ENCODE results near the gene GLG1.

The GLG1 gene

DNA sequence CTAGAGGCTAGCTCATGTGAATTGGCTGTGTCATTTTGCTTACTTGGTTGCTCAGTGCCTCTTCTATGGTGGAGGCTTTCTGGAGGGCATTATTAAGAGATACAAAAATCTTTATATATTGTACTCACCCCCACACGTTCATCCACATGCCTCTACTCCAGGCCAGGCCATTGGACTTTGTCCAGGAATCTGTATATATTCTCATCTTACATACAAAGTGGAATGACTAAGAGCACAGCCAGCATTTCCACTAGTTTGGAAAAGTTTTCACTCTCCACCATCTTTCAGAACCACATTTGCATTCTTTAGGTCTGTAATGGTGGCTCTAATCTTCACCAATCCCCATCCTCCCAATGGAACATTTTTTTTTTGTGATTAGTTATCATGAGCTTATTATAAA lies 4.8 kb upstream of the GLG1 start:
- ChIA-PET POLR2A (ENCODE audit: low non-redundant PET) (no interaction called here), CTCF (no interaction called here)
- DNase-seq (ENCODE audit: low spot score): no peak
- no peak overlapping the region for H3K27ac ChIP-seq
- TF ChIP-seq, protein P1, sequence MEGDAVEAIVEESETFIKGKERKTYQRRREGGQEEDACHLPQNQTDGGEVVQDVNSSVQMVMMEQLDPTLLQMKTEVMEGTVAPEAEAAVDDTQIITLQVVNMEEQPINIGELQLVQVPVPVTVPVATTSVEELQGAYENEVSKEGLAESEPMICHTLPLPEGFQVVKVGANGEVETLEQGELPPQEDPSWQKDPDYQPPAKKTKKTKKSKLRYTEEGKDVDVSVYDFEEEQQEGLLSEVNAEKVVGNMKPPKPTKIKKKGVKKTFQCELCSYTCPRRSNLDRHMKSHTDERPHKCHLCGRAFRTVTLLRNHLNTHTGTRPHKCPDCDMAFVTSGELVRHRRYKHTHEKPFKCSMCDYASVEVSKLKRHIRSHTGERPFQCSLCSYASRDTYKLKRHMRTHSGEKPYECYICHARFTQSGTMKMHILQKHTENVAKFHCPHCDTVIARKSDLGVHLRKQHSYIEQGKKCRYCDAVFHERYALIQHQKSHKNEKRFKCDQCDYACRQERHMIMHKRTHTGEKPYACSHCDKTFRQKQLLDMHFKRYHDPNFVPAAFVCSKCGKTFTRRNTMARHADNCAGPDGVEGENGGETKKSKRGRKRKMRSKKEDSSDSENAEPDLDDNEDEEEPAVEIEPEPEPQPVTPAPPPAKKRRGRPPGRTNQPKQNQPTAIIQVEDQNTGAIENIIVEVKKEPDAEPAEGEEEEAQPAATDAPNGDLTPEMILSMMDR (conservative IDR thresholded peaks at IDR 0.05; ENCODE audit: low read depth): no peak

DNA sequence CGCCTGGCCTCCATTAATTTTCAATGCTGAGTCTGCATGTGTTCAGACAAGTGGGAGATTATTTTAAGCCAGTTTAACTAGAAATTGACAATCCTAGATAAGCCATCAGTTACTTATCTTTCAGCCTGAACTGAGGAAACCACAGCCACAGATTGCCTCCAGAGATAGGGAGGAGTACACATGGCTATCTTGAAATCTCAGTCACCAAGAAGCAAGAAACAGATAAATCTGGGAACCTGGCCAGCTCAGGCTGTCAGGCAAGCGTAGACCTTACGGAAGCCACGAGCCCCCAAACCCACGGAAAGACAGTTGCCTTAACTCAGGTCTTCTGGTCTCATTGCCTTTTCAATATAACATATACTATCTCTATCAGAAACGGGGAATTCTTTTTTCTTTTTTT lies 2.0 kb upstream of the GLG1 start:
- H3K27ac ChIP-seq: no peak overlapping the region
- ChIA-PET CTCF (no interaction called here), POLR2A (ENCODE audit: low non-redundant PET) (no interaction called here)
- TF ChIP-seq, protein P1 (conservative IDR thresholded peaks at IDR 0.05; ENCODE audit: low read depth): no peak
- no peak for DNase-seq (ENCODE audit: low spot score)

DNA sequence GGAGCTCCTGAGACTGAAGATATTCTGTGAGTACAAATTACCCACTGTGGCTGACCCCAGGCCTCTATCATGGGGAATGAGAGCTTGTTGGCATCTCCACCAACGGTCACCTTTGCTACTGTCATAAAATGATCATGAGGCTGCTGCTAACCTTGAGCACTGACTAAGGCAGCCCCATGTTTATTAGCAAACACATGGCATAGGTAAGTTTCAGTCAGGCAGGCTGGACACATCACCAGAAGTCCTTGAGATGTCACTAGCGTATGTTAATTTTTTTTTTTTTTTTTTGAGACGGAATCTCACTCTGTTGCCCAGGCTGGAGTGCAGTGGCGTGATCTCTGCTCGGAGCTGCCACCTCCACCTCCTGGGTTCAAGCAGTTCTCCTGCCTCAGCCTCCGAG lies 1.5 kb upstream of the GLG1 start:
- POLR2A ChIA-PET (ENCODE audit: low non-redundant PET): no interaction called here
- H3K27ac ChIP-seq: no peak overlapping the region
- no peak for DNase-seq (ENCODE audit: low spot score)
- TF ChIP-seq, protein P1 (conservative IDR thresholded peaks at IDR 0.05; ENCODE audit: low read depth): no peak
- CTCF ChIA-PET: no interaction called here

DNA sequence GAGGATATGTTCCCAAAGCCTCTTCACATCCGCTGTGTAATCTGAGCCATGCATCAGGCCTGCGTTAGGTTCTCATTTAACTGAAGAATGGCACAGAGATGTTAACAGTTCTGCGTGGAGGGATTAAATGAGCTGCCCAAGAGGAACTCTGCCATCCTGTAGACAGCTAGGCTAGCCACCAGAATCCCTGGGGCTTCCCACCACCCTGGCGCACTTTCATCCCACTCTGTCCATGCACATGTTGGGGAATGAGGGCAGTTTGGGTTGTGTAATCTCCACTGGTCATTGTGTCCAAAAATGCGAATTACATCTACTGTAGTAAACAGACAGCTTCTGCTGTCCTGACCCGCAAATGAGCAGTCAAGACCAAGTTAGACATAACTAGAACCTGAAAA lies 1.0 kb upstream of the GLG1 start:
- ChIA-PET CTCF (no interaction called here), POLR2A (ENCODE audit: low non-redundant PET) (no interaction called here)
- DNase-seq (ENCODE audit: low spot score): no peak
- H3K27ac ChIP-seq: 0 out of 2 replicates have a peak overlapping the region, but pooled peaks have one; percentile 22
- TF ChIP-seq, protein P1 (conservative IDR thresholded peaks at IDR 0.05; ENCODE audit: low read depth): no peak

DNA sequence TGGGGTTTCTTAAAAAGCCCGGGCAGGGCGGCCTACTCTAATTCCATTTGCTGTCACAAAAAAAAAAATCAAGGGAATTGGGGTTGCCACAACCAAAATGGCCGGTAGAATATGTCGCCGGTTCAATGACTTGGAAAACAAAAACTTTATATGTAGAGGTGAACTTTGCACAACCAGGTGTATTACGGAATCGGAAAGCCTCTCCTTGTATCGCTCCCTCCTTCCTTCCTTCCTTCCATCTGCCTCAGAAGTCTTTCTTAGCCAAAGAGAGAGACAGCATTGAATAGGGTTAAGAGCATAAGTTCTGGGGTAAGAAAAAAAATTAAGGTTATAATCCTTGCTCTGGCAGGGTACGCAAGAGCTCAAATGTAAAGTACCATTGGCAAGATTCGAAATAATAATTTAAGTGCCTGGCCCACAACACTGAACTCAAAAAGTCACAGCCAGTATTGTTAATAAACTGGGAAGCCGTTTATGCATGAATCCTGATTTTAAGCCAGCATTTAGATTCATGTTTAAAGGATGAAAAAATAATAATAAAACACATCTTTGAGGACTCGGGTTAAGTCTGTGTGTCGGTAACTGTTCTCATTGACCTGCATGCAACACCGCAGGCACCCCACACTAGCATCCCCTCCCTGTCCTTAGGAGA lies 522 bp upstream of the GLG1 start:
- no peak for DNase-seq (ENCODE audit: low spot score)
- TF ChIP-seq, protein P1 (conservative IDR thresholded peaks at IDR 0.05; ENCODE audit: low read depth): no peak
- peak overlapping the region; percentile 88 for H3K27ac ChIP-seq
- CTCF ChIA-PET: no interaction called here
- POLR2A ChIA-PET (ENCODE audit: low non-redundant PET): interaction anchor here (0.6 to 1.0 kb wide), 2 partner anchors 114 to 123 kb away, joined by 3 read pairs; no protein-coding TSS in a partner anchor

DNA sequence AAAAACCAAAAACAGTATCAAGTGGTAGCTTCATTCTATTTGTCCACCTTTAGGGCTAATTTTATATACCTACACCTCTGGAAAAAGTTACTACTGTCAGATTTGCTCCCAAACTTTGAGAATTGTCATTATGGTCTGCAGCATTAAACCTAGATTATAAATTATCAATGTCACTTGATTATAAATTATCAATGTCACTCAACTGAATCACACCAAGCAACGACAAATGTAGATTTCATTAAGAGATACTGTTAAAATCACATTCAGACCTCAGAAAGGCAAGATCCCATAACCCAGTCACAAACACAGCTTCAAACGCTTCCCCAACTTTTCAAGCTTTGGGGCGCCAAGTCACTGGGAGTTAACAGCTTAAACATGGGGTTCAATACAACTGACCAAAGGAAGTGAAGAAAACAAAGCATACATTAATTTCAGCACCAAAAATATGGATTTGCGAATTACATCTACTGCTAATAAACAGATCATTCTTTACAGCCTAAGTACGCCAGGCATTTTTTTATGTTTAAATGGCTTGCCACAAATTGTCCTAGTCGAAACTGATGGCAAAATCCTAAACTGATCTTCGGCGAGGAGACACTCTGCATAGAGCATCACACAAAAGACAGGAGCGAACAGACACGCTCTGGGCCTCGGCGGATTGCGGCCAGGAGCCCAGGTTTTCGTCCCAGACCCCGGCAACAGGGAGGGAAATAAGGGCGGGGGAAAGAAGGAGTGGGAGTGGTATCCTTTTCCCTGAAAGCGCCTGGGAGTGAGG lies 981 bp downstream of the GLG1 start:
- ChIA-PET POLR2A (ENCODE audit: low non-redundant PET) (interaction anchor here (0.5 to 1.0 kb wide), 2 partner anchors 113 to 119 kb away, joined by 3 read pairs; no protein-coding TSS in a partner anchor), CTCF (interaction anchor here (1.0 kb wide), 1 partner anchor 11 kb away, joined by 3 read pairs; no protein-coding TSS in a partner anchor)
- DNase-seq (ENCODE audit: low spot score): no peak

More for the DNA sequence above, 981 bp downstream of the GLG1 start:
- TF ChIP-seq, protein P1 (conservative IDR thresholded peaks at IDR 0.05; ENCODE audit: low read depth): no peak
- H3K27ac ChIP-seq: peak overlapping the region; percentile 88
